ENCODE data around the gene CAPN15.

Gene CAPN15

DNA sequence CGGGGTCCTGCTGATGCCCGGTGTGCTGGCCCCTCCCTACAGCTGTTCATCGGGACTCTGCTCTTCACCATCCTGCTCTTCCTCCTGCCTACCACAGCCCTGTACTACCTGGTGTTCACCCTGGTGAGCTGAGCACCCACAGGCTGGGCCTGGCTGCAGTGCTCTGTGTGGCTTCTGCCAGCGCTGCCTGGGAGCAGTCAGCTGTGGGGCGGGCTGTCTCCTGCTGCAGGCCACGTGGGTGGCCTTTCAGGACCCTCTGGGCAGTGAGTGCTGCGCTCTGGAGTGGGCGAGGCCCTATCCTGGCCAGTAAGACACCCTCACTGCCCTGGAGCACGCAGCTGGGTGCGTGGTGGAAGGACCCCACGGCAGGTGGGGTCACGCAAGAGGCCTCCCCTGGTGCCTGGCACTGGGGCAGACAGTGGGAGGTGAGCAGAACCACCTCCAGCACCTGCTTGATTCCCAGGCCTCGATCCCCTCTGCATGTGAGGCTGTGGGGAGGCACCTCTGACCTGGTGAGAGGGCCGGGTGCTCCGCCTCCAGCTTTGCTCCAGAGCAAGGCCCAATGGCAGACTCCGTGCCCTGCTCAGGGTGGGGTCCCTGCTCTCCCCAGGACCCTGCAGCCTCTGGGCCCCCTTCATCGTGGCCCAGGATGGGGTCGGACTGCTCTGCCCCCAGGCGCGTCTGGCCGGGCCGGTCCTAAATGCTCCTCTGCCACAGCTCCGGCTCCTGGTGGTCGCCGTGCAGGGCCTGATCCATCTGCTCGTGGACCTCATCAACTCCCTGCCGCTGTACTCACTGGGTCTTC lies 52.8 kb downstream of the CAPN15 start:
- DNase-seq = no peak

DNA sequence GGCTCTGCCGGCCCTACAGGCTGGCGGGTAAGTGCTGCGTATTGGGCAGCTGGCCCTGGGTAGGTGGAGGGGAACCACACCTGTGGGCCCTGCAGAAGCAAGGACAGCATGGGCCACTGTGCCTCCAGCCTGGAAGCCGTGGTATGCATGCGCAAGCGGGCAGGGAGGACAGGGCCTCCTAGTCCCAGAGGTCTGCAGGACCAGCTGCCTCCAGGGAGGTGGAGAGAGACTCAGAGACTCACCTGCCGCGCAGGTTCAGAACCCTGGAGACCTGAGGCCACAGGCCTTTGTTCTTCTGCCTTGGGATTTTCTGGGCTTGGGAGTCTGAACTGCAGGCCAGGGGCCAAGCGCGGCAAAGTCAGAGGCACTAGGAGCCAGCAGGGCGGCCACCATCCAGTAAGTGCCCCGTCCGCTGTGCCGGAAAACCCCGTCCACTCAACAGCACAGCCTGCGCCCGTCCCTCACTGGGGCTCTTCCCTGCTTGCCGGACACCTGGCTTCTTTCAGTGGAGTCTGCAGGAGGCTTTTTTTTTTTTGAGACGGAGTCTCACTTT lies 53.5 kb downstream of the CAPN15 start:
- no peak for DNase-seq

DNA sequence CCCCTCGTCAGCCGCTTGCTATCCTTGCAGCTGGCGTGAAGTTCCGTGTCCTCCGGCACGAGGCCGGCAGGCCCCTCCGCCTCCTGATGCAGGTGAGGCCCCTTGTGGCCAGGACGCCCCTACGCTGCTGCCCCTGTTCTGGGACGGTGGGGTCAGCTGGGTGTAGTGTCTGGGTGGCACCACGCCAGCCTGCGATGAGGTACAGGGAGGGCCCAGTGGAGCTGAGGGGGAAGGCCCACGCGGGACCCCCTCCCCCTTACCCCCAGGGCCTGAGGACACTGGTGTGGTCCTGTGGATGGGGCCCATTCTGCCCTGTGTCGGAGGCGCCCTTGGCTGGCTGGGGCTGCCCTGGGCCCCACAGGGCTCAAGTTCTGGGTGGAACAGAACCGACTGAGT lies 54.7 kb downstream of the CAPN15 start:
- DNase-seq = no peak

DNA sequence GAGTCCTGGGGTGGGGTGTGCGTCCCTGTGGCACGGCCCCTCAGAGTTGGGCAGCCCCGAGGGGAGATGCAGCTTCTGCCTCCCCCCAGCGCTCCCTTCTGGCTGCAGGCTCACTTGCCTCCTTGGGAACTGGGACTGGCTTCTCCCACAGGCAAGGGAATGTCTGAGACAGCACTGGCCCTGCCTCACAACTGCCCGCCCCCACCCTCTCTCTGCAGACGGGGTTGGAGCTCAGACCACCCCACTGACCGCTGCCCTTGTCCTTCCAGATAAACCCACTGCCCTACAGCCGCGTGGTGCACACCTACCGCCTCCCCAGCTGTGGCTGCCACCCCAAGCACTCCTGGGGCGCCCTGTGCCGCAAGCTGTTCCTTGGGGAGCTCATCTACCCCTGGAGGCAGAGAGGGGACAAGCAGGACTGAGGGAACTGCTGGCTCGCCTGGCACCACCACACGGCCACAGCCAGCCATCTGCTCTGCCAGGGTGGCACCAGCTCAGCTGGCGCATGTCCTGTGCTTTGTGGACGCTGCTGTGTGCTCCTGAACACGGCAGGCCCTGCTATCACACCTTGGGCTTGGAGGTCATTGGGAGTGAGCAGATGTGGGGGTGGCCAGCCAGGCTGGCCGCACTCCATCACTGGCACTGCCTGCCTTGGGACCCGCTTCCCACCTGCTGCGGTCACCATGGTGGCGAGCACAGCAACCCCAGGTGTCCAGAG lies 55.3 kb downstream of the CAPN15 start:
- no peak for DNase-seq

DNA sequence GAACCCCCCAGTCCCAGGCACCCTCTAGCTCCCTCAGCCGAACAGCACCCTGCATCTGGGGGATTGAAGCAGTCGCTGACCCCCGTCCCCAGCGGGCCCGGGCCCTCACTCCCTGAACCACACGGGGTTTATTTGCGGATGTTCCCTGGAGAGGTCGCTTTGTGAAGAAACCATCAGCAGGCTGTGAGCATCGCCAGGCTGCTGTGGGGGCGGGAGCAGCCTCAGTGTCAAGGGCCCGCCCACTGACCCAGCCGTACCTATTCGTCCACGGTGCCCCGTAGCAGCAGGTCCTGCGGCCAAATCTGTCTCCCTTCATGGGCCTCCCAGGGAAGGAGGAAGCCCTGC lies 55.9 kb downstream of the CAPN15 start:
- DNase-seq = no peak

DNA sequence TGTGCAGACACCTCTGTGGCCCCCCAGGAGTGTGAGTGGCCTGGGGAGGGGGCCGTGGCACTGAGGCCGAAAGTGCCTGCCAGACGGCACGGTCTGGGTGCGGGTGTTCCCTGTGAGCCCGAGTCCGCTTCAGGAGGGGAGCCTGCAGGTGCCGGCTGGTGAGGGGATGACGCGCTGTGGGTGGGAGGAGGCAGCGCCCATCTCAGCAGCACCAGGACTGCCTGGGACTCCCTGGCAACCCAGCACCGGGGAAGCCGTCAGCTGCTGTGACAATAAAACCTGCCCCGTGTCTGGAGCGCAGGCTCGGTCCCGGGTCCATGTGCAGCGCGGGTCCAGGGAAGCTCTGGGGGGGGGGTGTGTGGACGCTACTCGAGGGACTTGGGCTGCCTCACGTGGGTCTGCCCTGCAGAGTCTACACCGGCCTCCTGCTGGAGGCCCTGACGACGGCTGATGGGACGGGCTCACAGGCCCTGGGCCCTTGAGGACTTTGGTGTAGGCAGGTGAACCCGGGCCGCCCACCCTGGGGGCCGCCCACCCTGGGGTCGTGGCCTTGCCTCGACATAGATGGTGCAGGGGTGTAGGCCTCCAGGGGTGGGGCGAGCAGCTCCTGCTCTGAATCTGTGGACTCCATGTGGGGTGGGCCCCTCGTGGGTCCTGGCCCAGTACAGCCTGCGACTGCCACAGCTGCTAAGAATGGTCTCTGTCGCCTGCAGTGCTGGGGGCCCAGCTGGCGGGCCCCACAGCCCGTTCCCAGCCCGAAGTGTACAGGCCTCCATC lies 56.5 kb downstream of the CAPN15 start:
- DNase-seq = no peak

DNA sequence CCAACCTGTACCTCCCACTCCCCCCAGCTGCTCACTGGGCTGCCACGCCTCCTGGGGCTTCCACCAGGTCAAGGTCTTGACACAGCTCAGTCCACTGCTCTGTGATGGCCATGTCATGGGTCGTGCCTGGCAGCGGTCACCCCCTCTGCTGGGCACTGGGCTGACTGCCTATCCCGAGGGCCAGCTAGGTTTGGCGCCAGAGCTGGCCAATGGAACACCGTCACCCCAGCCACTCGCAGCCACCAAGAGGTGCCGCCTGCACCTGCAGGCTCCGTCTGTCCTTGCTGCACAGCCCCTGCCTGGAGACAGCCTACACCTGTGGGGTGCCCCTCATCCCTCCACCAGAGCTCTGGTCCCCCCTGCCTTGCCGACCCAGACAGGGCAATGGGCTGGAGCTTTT lies 57.8 kb downstream of the CAPN15 start:
- DNase-seq = no peak

DNA sequence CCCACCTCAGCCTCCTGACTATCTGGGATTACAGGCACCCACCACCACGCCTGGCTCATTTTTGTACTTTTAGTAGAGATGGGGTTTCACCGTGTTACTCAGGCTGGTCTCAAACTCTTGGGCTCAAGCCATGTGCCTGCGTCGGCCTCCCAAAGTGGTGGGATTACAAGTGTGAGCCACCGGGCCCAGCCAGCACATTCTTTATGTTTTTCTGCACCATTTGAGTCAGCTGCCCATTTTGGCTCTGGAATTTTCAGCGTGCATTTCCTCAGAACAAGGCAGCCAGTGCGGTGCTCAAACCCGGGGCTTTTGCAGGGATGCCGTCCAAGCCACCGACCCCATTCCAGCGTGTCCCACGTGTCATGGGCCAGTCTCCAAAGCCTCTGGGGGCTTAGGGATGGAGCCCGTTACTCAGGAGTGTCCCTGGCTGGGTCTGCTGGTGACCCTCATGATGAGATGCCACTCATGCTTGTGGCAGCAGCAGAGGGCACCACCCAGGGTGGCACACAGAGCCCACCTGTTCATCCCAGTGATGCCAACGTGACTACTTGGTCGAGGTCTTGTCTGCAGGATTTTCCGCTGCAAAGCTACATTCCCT lies 58.6 kb downstream of the CAPN15 start:
- DNase-seq = no peak

DNA sequence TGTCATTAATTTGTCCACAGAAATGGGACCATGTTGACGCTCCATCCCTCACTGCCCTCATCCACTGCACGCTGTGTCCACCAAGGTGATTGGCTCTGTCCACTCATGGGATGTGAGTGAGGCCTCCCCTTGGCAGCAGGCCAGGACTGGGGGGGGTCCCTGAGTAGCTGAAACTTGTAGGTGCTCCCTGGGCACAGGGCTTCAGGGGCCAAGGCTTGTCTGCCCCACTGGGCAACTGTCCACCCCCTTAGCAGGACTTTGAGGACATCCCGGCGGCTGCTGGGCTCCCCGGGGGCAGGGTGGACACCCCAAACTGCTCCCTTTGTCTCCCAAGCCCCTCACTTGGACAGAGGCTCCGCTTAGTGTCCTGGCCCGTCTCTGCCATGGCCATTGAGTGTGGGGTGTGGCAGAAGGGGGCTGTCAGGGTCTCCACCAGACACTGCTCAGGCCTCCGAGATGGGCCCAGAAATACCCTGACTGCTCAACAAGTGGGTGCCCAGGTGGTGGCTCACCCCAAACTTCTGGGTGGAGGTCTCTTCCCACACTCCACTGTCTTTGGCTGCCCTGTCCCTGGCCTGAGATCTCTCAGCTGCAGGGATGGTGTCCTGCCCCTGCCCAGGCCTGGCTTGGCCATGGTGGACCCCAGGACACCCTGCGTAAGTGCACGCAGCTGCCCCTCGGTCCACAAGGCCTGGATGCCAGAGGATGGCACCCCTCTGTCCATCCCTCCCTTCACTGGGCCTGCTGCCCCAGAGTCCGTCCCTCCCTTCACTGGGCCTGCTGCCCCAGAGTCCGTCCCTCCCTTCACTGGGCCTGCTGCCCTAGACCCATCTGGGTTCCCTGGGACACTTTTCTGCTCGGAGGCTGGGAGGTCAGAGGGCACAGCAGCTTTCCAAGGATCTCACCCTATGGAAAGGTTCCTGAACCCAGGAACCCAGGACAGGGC lies 59.4 kb downstream of the CAPN15 start:
- no peak for DNase-seq

DNA sequence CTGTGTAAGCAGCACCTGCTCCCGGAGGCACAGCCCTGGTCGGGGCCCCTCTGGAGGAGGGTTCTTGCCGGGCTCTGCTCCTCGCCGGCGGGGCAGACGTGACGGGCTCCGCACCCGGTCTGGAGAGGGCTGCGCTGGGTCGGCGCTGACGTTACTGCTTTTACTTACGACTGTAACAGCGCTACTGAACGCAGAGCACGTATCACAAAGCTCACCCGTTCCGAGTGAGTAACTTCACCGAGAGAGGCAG lies 61.1 kb downstream of the CAPN15 start:
- peak in 1 of 3 donors; percentile 69 for DNase-seq

DNA sequence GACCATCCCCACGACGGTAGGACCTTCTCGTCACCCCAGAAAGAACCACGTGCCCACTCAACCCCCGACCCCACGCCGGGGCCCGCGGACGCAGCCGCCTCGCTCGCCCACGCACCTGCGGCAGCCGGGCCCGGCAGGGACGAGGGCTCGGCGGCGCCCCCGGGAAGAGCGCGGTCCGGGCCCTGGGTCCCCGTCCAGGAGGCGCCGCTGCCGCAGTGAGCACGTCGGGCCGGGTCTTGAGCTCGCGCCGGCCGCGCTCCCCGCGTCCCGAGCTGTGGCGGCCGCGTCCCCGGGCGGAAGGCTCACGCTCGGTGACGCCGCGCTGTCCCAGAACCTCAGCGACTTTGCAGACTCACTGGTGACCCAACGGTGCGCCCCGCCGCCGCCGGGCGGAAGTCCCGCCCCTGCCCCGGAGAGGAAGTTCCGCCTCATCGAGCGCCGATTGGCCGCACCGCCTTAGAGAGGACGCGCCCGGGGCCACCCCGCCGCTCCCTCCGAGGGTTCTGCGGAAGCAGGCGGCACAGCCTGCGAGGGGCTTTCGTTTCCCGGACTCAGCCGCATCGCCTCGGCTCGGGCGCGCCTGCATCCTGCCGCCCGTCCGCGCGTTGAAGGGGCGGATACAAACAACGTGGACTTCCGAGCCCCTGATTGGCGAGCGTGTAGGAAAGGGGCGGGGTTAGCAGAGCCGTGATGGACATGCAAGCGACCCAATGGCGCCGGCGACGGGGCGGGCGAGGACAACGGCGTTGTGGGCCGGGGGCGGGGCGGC lies 61.6 kb downstream of the CAPN15 start:
- DNase-seq = peak; percentile 94 to 97 (median 97)

DNA sequence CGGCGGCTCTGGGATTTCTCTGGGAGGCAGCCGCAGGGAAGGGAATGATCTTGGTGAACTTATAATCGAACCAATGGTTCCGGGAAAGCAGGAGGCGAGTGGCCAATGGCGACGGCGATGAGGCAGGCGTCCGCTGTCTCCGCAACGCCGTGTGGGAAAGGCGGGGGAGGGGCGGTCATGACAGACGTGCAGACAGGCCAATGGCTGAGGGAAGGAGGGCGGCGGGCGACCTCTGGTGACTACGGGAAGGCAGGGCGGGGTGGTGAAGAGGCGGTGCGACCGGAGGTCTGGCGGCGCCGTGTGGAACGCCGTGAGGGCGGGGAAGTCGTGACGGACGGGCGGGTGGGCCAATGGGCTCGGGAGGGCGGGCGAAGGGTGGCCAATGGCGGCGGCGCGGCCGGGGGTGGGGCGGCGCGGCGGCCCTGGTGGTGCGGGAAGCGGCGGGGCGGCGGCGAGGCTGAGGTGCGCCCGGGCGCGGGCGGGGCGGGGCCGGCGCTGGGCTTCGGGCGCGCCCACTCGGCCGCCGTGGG lies 62.2 kb downstream of the CAPN15 start, which contains the start of gene RAB40C:
Gene RAB40C, plus strand, starts transcription at position 409 of the 530 bp plus-strand sequence. CDS start 226 bp downstream, outside the sequence.
- peak; percentile 98 to 99 (median 99) for DNase-seq

DNA sequence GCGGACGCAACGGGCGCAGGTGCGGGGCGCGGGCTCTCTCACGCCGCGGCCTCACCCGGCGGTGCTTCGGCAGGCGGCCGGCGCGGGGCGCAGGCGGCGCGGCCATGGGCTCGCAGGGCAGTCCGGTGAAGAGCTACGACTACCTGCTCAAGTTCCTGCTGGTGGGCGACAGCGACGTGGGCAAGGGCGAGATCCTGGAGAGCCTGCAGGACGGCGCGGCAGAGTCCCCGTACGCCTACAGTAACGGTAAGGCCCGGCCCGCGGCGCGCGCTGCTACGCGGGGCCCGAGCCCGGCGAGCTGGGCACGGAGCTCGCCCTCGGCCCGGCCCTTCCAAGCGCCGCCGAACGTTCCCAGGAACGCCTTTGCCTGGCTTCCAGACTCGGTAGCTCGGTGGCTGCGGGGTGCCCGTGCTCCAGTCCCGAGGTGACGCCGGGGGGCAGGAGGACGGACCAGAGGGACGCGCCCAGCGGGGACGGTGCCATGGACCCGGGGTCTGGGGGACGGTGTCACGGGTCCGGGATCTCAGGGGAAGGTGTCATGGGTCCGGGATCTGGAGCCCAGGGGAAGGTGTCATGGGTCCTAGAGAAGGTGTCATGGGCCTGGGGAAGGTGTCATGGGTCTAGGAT lies 62.8 kb downstream of the CAPN15 start:
- DNase-seq = peak in 2 of 3 donors; percentile 40 to 67

DNA sequence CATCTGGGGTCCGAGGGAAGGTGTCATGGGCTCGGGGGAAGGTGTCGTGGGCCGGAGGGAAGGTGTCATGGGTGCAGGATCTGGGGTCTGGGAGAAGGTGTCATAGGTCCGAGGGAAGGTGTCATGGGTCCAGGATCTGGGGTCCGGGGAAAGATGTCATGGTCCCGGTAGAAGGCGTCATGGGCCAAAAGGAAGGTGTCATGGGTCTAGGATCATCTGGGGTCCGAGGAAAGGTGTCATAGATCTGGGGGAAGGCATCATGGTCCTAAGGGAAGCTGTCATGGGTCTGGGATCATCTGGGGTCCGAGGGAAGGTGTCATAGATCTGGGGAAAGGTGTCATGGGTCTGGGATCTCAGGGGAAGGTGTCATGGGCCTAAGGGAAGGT lies 63.3 kb downstream of the CAPN15 start:
- DNase-seq = no peak

DNA sequence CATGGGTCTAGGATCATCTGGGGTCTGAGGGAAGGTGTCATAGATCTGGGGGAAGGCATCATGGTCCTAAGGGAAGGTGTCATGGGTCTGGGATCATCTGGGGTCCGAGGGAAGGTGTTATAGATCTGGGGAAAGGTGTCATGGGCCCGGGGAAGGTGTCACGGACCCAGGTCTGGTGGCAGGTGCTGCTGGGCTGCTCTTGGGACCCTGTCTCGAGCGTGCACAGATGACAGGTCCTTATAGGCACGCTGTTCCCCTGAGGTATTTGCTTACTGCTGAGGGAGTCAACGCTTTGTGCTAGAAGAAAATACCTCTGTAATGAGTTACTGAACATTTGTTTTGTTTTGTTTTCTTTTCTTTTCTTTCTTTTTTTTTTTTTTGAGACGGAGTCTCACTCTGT lies 63.7 kb downstream of the CAPN15 start:
- DNase-seq = no peak

DNA sequence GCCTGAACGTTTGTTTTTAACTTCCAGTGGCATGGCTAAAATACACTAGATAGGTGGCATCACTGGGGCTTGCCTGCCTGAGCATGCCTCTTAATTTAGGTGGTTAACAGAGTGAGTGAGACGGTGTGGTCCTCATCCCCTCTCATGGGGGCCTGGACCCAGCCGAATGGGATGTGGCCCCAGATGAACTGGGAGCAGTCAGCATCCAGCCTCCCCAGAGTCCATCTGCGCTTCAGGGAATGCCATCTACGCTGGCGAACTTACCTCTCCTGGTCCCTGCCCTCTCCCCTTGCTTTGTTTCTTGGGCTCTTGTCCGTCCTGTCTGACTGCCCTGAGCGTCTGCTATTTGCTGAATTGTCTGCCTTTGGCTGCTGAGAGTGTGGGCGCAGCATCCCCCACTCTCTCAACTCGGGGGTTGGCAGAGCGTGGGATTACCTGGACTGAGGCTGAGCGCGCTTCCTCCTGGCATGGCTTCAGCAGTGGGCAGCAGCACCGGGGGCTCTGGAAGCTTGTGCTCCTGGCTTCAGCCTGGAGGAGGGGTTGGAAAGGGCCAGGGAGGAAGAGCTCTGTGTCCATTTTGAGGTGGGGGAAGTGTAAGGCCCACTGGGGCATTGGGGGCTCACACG lies 64.5 kb downstream of the CAPN15 start:
- DNase-seq = no peak

DNA sequence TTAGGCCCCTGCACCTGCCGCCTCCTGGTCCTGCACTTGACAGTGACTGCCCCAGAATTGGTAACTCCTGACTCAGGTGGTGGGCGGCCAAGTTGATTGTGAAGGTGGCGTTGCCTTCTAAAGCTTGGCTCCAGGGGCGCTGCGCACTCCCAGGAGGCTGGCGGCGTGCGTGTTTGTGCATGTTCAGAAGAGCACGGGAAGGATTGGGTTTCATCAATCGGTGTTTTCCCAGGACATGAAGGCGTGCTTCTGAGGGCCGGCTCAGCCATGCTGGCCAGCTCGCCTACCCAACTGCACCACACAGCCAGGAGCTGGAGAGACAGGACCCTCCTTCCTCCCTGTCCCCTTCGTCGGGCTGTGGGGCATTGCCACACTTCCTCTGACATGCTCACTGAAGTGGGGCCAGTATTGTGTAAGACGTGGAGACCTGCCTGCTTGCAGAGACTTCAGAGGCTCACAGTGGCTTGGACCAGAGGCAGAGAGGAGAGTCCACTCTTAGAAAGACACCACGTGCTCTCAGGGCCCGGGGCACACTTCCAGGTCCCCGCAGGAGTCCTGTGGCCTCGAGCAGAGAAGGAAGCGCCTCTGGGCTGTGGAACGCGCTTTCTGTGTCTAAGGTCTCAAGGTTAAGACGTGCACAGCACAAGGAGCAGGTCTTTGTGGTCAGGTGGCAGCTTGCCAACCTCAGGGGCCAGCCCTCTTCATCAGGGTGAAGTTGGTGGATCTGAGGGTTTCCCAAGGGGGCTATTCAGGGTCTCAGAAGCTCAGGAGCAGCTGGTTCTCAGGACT lies 65.2 kb downstream of the CAPN15 start:
- peak; percentile 73 to 80 (median 80) for DNase-seq

DNA sequence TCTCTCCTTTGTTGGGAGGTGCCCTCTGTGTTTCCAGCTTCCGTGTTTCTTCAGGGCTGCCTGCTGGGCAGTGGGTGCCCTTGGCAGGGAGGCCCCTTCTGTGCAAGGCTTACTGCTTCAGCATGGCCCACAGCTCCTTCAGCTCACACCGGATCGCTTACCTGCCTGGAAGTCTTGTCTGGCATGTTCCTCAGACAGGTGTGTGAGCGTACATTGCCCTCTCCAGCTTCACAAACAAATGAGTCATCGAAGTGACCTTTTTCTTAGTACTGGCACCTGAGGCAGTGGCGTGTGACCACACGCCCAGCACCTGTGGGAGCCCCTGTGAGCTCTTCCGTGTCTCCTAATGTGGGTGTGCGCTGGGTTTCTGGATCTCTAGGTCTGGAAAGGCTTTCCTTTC lies 65.9 kb downstream of the CAPN15 start:
- DNase-seq = no peak

DNA sequence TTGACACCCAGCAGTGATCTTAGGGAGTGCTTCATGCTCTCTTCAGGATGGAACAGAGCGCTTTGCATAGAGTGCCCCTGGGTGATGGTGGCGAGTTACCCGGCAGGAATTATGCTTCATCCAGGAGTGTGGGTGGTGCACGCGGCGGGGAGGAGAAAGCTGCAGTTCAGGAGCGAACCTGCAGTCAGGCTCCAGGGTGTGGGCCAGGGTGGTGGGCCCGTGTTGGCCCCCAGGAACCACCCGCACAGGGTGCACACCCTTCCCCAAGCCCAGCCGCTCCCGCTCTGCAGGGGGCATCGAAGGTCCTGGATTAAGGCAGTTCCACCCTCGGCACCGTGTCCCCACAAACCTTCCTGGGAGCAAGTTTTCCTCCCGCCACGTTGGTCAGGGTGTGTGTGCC lies 66.3 kb downstream of the CAPN15 start:
- DNase-seq = no peak

Measured in suppressor macrophage treated with lipopolysaccharide for 1 hour (primary cell).